B cell (primary cell): Measurements from ENCODE around the gene PARVB. TPM values are rescaled to one million over a fixed set of nuclear protein-coding genes. Genes with fewer than 3 reads are reported as not detected.

Experiments
- ATAC-seq: fragments of 200-7000 bp; cut with Tn5 transposase; one replicate; pipeline ENCODE4 v1.10.0; 2021; ENCODE audit warnings: low read depth, mild to moderate bottlenecking, moderate number of reproducible peaks, moderate library complexity
- CTCF ChIA-PET: fragments of 350-600 bp; sonication (Branson Sonifier 250); formaldehyde crosslinking; loops from one replicate; lab custom pipeline; 2021; ENCODE audit warnings: antibody characterized with exemption, inconsistent platforms; lab: Charles Lee
- POLR2A ChIA-PET: fragments of 350-600 bp; sonication (Branson Sonifier 250); formaldehyde crosslinking; loops from one replicate; lab custom pipeline; 2021; ENCODE audit warnings: antibody characterized with exemption; lab: Charles Lee
- DNase-seq: peaks from one replicate; pipeline ENCODE4 v3.0.0; 2013
- H2AFZ ChIP-seq: 2 replicates; pipeline ENCODE4 v1.6.1; 2012; ENCODE audit warnings: mild to moderate bottlenecking, low read depth, low read length; ENCODE audit not compliant: insufficient read depth, poor library complexity, severe bottlenecking
- H3K27ac ChIP-seq, 2 donors: 1 replicate in 1 of 2; 2 replicates in 1 of 2; pipeline ENCODE4 v1.5.1; 2012 to 2013; ENCODE audit warnings: low read length in 2 of 2, mild to moderate bottlenecking in 2 of 2, moderate library complexity in 1 of 2
- H3K27me3 ChIP-seq, 4 experiments: fragments of 200-600 bp in 1 of 4; sonication (generic) in 1 of 4; replicated peaks in 1 of 4; 1 replicate in 2 of 4; 2 replicates in 2 of 4; pipeline versions ENCODE4 v1.6.1 to v1.7.0; 2013 to 2016; ENCODE audit warnings: low read length in 3 of 4, mild to moderate bottlenecking in 2 of 4, mixed read lengths in 1 of 4, moderate library complexity in 1 of 4; ENCODE audit not compliant: insufficient read depth in 4 of 4, control insufficient read depth in 3 of 4; ENCODE audit errors: control extremely low read depth in 1 of 4
- H3K36me3 ChIP-seq, 2 experiments: replicated peaks in 1 of 2; 1 replicate in 1 of 2; 2 replicates in 1 of 2; pipeline versions ENCODE4 v1.6.1 to v1.7.1; 2013; ENCODE audit warnings: low read length in 1 of 2; ENCODE audit not compliant: insufficient read depth in 2 of 2, control insufficient read depth in 1 of 2; ENCODE audit errors: control extremely low read depth in 1 of 2, extremely low read depth in 1 of 2
- H3K4me1 ChIP-seq, 2 donors: fragments of 200-600 bp in 1 of 2; sonication (generic) in 1 of 2; 1 replicate in 1 of 2; 2 replicates in 1 of 2; pipeline versions ENCODE4 v1.5.1 to v1.6.1; 2013 to 2017; ENCODE audit warnings: low read length in 2 of 2; ENCODE audit not compliant: control insufficient read depth in 2 of 2, insufficient read depth in 2 of 2
- H3K4me2 ChIP-seq: replicated peaks from 2 replicates; pipeline ENCODE3; 2012; ENCODE audit warnings: mild to moderate bottlenecking, low read depth, low read length; ENCODE audit not compliant: poor library complexity, severe bottlenecking
- H3K4me3 ChIP-seq, 5 experiments: fragments of 200-600 bp in 1 of 5; sonication (generic) in 1 of 5; 1 replicate in 3 of 5; 2 replicates in 2 of 5; pipeline versions ENCODE4 v1.5.1 to v1.7.0; 2011 to 2016; ENCODE audit warnings: low read length in 4 of 5, mild to moderate bottlenecking in 4 of 5, low read depth in 2 of 5, control low read depth in 1 of 5, moderate library complexity in 1 of 5; ENCODE audit not compliant: insufficient read depth in 1 of 5; ENCODE audit errors: control extremely low read depth in 1 of 5, extremely low read depth in 1 of 5
- H3K79me2 ChIP-seq: fragments of 200-600 bp; sonication (generic); one replicate; pipeline ENCODE4 v1.6.0; 2016; ENCODE audit warnings: low read length; ENCODE audit not compliant: control insufficient read depth, insufficient read depth
- H3K9ac ChIP-seq: fragments of 200-600 bp; sonication (generic); 2 replicates; pipeline ENCODE4 v1.6.1; 2017; ENCODE audit warnings: mild to moderate bottlenecking, low read length, moderate library complexity
- H3K9me3 ChIP-seq, 3 donors: one replicate each; pipeline versions ENCODE4 v1.6.1 to v1.7.1; 2013; ENCODE audit warnings: low read length in 2 of 3; ENCODE audit not compliant: control insufficient read depth in 2 of 3, insufficient read depth in 1 of 3; ENCODE audit errors: control extremely low read depth in 1 of 3
- H4K20me1 ChIP-seq: 2 replicates; pipeline ENCODE4 v1.6.0; 2012; ENCODE audit warnings: mild to moderate bottlenecking, low read length; ENCODE audit not compliant: insufficient read depth, control insufficient read depth, poor library complexity, severe bottlenecking
- H3K27ac Mint-ChIP-seq: one replicate; pipeline ENCODE4 v1.8.0; 2021; ENCODE audit warnings: mixed read lengths
- H3K27me3 Mint-ChIP-seq: one replicate; pipeline ENCODE4 v1.8.0; 2021; ENCODE audit warnings: mixed read lengths
- H3K4me1 Mint-ChIP-seq: one replicate; pipeline ENCODE4 v1.8.0; 2021; ENCODE audit warnings: mixed read lengths
- H3K4me3 Mint-ChIP-seq: one replicate; pipeline ENCODE4 v1.8.0; 2021; ENCODE audit warnings: mixed read lengths
- H3K9me3 Mint-ChIP-seq: one replicate; pipeline ENCODE4 v1.8.0; 2022; ENCODE audit warnings: mixed read lengths; ENCODE audit not compliant: insufficient read depth
- CTCF ChIP-seq: fragments of 200-600 bp; IDR thresholded peaks from one replicate; pipeline ENCODE4 v1.8.0; 2022; ENCODE audit warnings: antibody characterized with exemption, mild to moderate bottlenecking
- EZH2 ChIP-seq: IDR thresholded peaks from 2 replicates; pipeline ENCODE4 v1.6.1; 2012; ENCODE audit warnings: borderline replicate concordance, low read depth, mild to moderate bottlenecking, moderate library complexity, low read length; ENCODE audit not compliant: insufficient read depth, poor library complexity, severe bottlenecking
- WGBS: methylation state at CpG from one replicate; pipeline ENCODE4 v1.1.5; 2013; ENCODE audit warnings: missing lambda C conversion rate; ENCODE audit not compliant: insufficient coverage; 5-methylcytosine and 5-hydroxymethylcytosine counted together
- intact Hi-C: fragments of 100-400 bp; cut with micrococcal nuclease; formaldehyde crosslinking; loops from one replicate; pipeline ENCODE4 v1.10.0; 2022
- polyA plus RNA-seq: library from polyadenylated mRNA; depleted of rRNA; stranded (reverse); fragments of >200 nt; gene quantifications from 2 replicates; pipeline ENCODE4 v1.2.3, GENCODE V29; 2012
- total RNA-seq, 2 donors: library from RNA; stranded (reverse); fragments of 120-200 nt in 1 of 2; gene quantifications; 1 replicate in 1 of 2; 2 replicates in 1 of 2; pipeline versions ENCODE4 v1.2.3 to v1.2.4, GENCODE V29; 2013 to 2022

Gene PARVB
- total and polyA plus RNA-seq, 2 donors (not counting 1 experiment from before 2014, with no cell fraction given), result 48.0 to 49.4 TPM

- Histone ChIP-seq H3K4me1 (no peaks in the 10 kb centered on the region), H4K20me1 (peaks cover 27% of the 10 kb centered on the region), H3K9me3 (no peaks in the 10 kb centered on the region), H3K4me2 (no peak overlapping the region), H3K4me3 (no peak overlapping the region), H3K36me3 (peaks cover 0 to 29% of the 10 kb centered on the region in 2 experiments), H2AFZ (no peak overlapping the region), H3K9ac (no peak overlapping the region), H3K79me2 (peaks cover 26% of the 10 kb centered on the region), H3K27ac (no peak overlapping the region), H3K27me3 (no peaks in the 10 kb centered on the region)
- intact Hi-C loops, result no loop called here
- H3K9me3 Mint-ChIP-seq, result no peaks in the 10 kb centered on the region
- H3K27ac Mint-ChIP-seq, result no peak overlapping the region
- CTCF ChIA-PET, result interaction anchor here (0.8 to 1.8 kb wide), 3 partner anchors 8 to 101 kb away, joined by 3 to 7 read pairs (median 5); no protein-coding TSS in a partner anchor
- ATAC-seq, result no peak
- H3K4me1 Mint-ChIP-seq, result no peaks in the 10 kb centered on the region
- H3K4me3 Mint-ChIP-seq, result no peak overlapping the region
- POLR2A ChIA-PET, result no interaction called here
- 99% methylated on average over 9 of the region's 9 CpGs for WGBS
- TF ChIP-seq EZH2, result no peak
- H3K27me3 Mint-ChIP-seq, result no peaks in the 10 kb centered on the region
- DNase-seq, result no peak
Observed at GRCh38 chr22:44093791-44094190, 69.7 kb downstream of the PARVB start.

GRCh38 chr22:44094751-44095302, 70.7 kb downstream of the PARVB start:
- Histone ChIP-seq H3K9ac (no peak overlapping the region), H4K20me1 (peaks cover 24% of the 10 kb centered on the region), H3K4me3 (no peak overlapping the region), H3K79me2 (peaks cover 21% of the 10 kb centered on the region), H3K9me3 (no peaks in the 10 kb centered on the region), H3K4me1 (no peaks in the 10 kb centered on the region), H3K36me3 (peaks cover 0 to 29% of the 10 kb centered on the region in 2 experiments), H3K27me3 (no peaks in the 10 kb centered on the region), H3K27ac (no peak overlapping the region), H2AFZ (no peak overlapping the region), H3K4me2 (no peak overlapping the region)
- CTCF ChIA-PET, result interaction anchor here (1.8 to 2.0 kb wide), 2 partner anchors 101 to 102 kb away, joined by 7 read pairs; no protein-coding TSS in a partner anchor
- POLR2A ChIA-PET, result no interaction called here
- H3K27ac Mint-ChIP-seq, result no peak overlapping the region
- DNase-seq (no peak), ATAC-seq (no peak)
- no peak overlapping the region for H3K4me3 Mint-ChIP-seq
- no peaks in the 10 kb centered on the region for H3K27me3 Mint-ChIP-seq
- TF ChIP-seq EZH2 (no peak), CTCF (no peak)
- no peaks in the 10 kb centered on the region for H3K9me3 Mint-ChIP-seq
- intact Hi-C loops, result no loop called here
- 93% methylated on average over 9 of the region's 14 CpGs for WGBS
- H3K4me1 Mint-ChIP-seq, result no peaks in the 10 kb centered on the region
